ENCODE measurements around the gene PCOLCE2.

Gene PCOLCE2

GRCh38 chr3:142815803-142816202, 73.1 kb downstream of the PCOLCE2 start:
- H3K4me3 ChIP-seq (ENCODE audit: low read depth, low read length) = no peak overlapping the region
- TF ChIP-seq CTCF (conservative IDR thresholded peaks at IDR 0.05; ENCODE audit: low read depth, low read length) = no peak
- DNase-seq (ENCODE audit: low read depth) = no peak

- no peak for TF ChIP-seq CTCF (conservative IDR thresholded peaks at IDR 0.05; ENCODE audit: low read depth, low read length)
- H3K4me3 ChIP-seq (ENCODE audit: low read depth, low read length) = no peak overlapping the region
- no peak for DNase-seq (ENCODE audit: low read depth)
These were observed 79.6 kb downstream of the PCOLCE2 start for GRCh38 chr3:142809259-142809658.

GRCh38 chr3:142808103-142808917, 80.6 kb downstream of the PCOLCE2 start:
- peak; percentile 51 for DNase-seq (ENCODE audit: low read depth)

GRCh38 chr3:142802891-142803290, 86.0 kb downstream of the PCOLCE2 start:
- no peak for DNase-seq (ENCODE audit: low read depth)
- TF ChIP-seq CTCF (conservative IDR thresholded peaks at IDR 0.05; ENCODE audit: low read depth, low read length) = no peak
- no peak overlapping the region for H3K4me3 ChIP-seq (ENCODE audit: low read depth, low read length)

More at GRCh38 chr3:142808103-142808917, 80.6 kb downstream of the PCOLCE2 start:
- H3K4me3 ChIP-seq (ENCODE audit: low read depth, low read length) = no peak overlapping the region
- no peak for TF ChIP-seq CTCF (conservative IDR thresholded peaks at IDR 0.05; ENCODE audit: low read depth, low read length)

GRCh38 chr3:142801746-142802145, 87.1 kb downstream of the PCOLCE2 start:
- H3K4me3 ChIP-seq (ENCODE audit: low read depth, low read length) = no peak overlapping the region
- DNase-seq (ENCODE audit: low read depth) = no peak
- TF ChIP-seq CTCF (conservative IDR thresholded peaks at IDR 0.05; ENCODE audit: low read depth, low read length) = no peak

GRCh38 chr3:142796823-142797222, 92.1 kb downstream of the PCOLCE2 start:
- no peak overlapping the region for H3K4me3 ChIP-seq (ENCODE audit: low read depth, low read length)
- DNase-seq (ENCODE audit: low read depth) = no peak
- no peak for TF ChIP-seq CTCF (conservative IDR thresholded peaks at IDR 0.05; ENCODE audit: low read depth, low read length)

- DNase-seq (ENCODE audit: low read depth) = no peak
- TF ChIP-seq CTCF (conservative IDR thresholded peaks at IDR 0.05; ENCODE audit: low read depth, low read length) = no peak
- H3K4me3 ChIP-seq (ENCODE audit: low read depth, low read length) = no peak overlapping the region
These were observed 93.6 kb downstream of the PCOLCE2 start for GRCh38 chr3:142795332-142795731.

Data from choroid plexus epithelial cell (primary cell).